EH (cell line): ENCODE results near the gene ARRDC1.
"Not testable (repeated sequence)": the region's sequence is repeated elsewhere in the genome, so short reads cannot be mapped to it uniquely, and the experiment has no call there.

Source experiments
- DNase-seq: peaks from one replicate; pipeline ENCODE4 v3.0.0-alpha.2; 2015; ENCODE audit warnings: low read depth

ARRDC1 gene

GRCh38 chr9:137586854-137587253, 18.6 kb upstream of the ARRDC1 start:
- no peak for DNase-seq

- no peak for DNase-seq
Observed at GRCh38 chr9:137588311-137588710, 17.2 kb upstream of the ARRDC1 start.

GRCh38 chr9:137588891-137589290, 16.6 kb upstream of the ARRDC1 start:
- DNase-seq = no peak

GRCh38 chr9:137589441-137590122, 15.9 kb upstream of the ARRDC1 start:
- DNase-seq = peak; percentile 38

- DNase-seq = no peak
Observed at GRCh38 chr9:137590123-137590468, 15.4 kb upstream of the ARRDC1 start.

GRCh38 chr9:137590469-137591383, 14.8 kb upstream of the ARRDC1 start, which contains the start of gene ZMYND19:
Gene ZMYND19, minus strand, starts transcription at chr9:137590512. Its CDS starts 249 bp downstream, at chr9:137590263.
- peak; percentile 87 for DNase-seq

GRCh38 chr9:137592767-137593166, 12.7 kb upstream of the ARRDC1 start:
- no peak for DNase-seq

- DNase-seq = no peak
Observed at GRCh38 chr9:137593176-137593575, 12.3 kb upstream of the ARRDC1 start.

- not testable (repeated sequence) for DNase-seq
Observed at GRCh38 chr9:137596577-137596976, 8.9 kb upstream of the ARRDC1 start.

- DNase-seq = no peak
Observed at GRCh38 chr9:137598943-137599342, 6.5 kb upstream of the ARRDC1 start.

- DNase-seq = no peak
Observed at GRCh38 chr9:137602661-137603060, 2.8 kb upstream of the ARRDC1 start.

GRCh38 chr9:137603879-137604278, 1.6 kb upstream of the ARRDC1 start:
- no peak for DNase-seq

GRCh38 chr9:137604345-137605086, 970 bp upstream of the ARRDC1 start:
- no peak for DNase-seq

- peak; percentile 15 for DNase-seq
Observed at GRCh38 chr9:137606005-137606621, 627 bp downstream of the ARRDC1 start.

- peak; percentile 15 for DNase-seq
Observed at GRCh38 chr9:137606734-137607138, 1.2 kb downstream of the ARRDC1 start.

- peak; percentile 54 for DNase-seq
Observed at GRCh38 chr9:137607141-137607857, 1.8 kb downstream of the ARRDC1 start.

- DNase-seq = no peak
Observed at GRCh38 chr9:137610944-137611343, 5.5 kb downstream of the ARRDC1 start.

GRCh38 chr9:137611623-137612609, 6.4 kb downstream of the ARRDC1 start:
- peak; percentile 85 for DNase-seq

GRCh38 chr9:137612741-137613142, 7.3 kb downstream of the ARRDC1 start:
- DNase-seq = no peak

GRCh38 chr9:137613259-137613658, 7.8 kb downstream of the ARRDC1 start:
- DNase-seq = no peak
